ENCODE results near the gene FAM3B. TPM values are rescaled to one million over a fixed set of nuclear protein-coding genes. Genes with fewer than 3 reads are reported as not detected.

FAM3B gene
- polyA plus RNA-seq, 1 donor from 2014 or later: not detected

DNA sequence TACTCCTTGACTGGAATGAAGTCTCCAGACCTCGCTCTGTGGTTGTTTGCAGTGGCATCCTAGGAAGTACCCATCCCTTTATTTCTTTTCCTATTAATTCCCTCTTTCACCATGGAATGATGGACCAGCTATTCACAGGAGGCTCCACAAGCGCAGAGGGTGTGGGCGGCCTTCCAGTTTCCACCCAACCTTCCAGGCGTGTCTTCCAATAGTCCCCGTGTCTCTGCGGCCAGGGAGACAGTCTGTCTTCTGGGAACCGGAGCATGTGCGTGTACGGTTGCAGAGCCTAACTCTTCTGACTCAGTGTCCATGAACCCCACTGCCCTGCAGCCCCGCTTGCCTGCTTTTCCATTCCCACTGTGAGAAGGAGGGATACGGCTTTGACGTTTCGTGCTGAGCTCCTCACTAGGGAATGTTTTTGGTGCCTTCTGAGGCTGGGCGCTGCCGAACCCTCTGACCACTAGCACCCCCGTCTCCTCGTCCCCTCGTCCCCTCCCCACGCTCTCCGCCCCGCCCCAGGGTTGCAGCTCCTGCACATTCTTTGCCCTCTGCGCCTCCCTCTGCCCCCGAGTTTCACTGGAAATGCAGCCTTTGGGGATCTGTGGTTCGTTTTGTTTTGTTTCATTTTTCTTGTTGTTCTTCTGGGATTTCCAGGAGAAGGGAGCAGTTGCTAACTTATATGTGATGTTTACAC is 26.3 kb upstream of the FAM3B start:
- no peaks in the 10 kb centered on the region for H3K9me2 ChIP-seq (ENCODE audit: insufficient read depth, low read length)
- no peak overlapping the region for H3K9ac ChIP-seq (ENCODE audit: low read length)
- H3K27ac ChIP-seq (ENCODE audit: low read length): no peak overlapping the region
- peaks cover 4% of the 10 kb centered on the region for H3K9me3 ChIP-seq (ENCODE audit: low read length)
- no peak overlapping the region for H3K4me2 ChIP-seq (ENCODE audit: low read length)
- H3K36me3 ChIP-seq (ENCODE audit: insufficient read depth, low read length): no peaks in the 10 kb centered on the region
- H3K4me3 ChIP-seq (ENCODE audit: low read length): no peak overlapping the region
- no peak overlapping the region for H2AFZ ChIP-seq (ENCODE audit: low read depth, low read length)
- TF ChIP-seq TAF1 (IDR thresholded peaks at IDR 0.05; ENCODE audit: low read depth) (no peak), POLR2AphosphoS5 (IDR thresholded peaks at IDR 0.05) (no peak), MXI1 (conservative IDR thresholded peaks at IDR 0.05; ENCODE audit: poor library complexity, severe bottlenecking) (no peak), SMC3 (conservative IDR thresholded peaks at IDR 0.05; ENCODE audit: poor library complexity) (no peak), EZH2 (IDR thresholded peaks at IDR 0.05; ENCODE audit: borderline replicate concordance, insufficient read depth, low read length, poor library complexity, severe bottlenecking) (no peak), RAD21 (conservative IDR thresholded peaks at IDR 0.05) (no peak), EP300 (conservative IDR thresholded peaks at IDR 0.05; ENCODE audit: poor library complexity, severe bottlenecking) (no peak)
- TF ChIP-seq, protein P1, sequence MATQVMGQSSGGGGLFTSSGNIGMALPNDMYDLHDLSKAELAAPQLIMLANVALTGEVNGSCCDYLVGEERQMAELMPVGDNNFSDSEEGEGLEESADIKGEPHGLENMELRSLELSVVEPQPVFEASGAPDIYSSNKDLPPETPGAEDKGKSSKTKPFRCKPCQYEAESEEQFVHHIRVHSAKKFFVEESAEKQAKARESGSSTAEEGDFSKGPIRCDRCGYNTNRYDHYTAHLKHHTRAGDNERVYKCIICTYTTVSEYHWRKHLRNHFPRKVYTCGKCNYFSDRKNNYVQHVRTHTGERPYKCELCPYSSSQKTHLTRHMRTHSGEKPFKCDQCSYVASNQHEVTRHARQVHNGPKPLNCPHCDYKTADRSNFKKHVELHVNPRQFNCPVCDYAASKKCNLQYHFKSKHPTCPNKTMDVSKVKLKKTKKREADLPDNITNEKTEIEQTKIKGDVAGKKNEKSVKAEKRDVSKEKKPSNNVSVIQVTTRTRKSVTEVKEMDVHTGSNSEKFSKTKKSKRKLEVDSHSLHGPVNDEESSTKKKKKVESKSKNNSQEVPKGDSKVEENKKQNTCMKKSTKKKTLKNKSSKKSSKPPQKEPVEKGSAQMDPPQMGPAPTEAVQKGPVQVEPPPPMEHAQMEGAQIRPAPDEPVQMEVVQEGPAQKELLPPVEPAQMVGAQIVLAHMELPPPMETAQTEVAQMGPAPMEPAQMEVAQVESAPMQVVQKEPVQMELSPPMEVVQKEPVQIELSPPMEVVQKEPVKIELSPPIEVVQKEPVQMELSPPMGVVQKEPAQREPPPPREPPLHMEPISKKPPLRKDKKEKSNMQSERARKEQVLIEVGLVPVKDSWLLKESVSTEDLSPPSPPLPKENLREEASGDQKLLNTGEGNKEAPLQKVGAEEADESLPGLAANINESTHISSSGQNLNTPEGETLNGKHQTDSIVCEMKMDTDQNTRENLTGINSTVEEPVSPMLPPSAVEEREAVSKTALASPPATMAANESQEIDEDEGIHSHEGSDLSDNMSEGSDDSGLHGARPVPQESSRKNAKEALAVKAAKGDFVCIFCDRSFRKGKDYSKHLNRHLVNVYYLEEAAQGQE (IDR thresholded peaks at IDR 0.05; ENCODE audit: borderline replicate concordance): no peak
- TF ChIP-seq, protein P2, sequence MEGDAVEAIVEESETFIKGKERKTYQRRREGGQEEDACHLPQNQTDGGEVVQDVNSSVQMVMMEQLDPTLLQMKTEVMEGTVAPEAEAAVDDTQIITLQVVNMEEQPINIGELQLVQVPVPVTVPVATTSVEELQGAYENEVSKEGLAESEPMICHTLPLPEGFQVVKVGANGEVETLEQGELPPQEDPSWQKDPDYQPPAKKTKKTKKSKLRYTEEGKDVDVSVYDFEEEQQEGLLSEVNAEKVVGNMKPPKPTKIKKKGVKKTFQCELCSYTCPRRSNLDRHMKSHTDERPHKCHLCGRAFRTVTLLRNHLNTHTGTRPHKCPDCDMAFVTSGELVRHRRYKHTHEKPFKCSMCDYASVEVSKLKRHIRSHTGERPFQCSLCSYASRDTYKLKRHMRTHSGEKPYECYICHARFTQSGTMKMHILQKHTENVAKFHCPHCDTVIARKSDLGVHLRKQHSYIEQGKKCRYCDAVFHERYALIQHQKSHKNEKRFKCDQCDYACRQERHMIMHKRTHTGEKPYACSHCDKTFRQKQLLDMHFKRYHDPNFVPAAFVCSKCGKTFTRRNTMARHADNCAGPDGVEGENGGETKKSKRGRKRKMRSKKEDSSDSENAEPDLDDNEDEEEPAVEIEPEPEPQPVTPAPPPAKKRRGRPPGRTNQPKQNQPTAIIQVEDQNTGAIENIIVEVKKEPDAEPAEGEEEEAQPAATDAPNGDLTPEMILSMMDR (IDR thresholded peaks at IDR 0.05; ENCODE audit: poor library complexity, severe bottlenecking): no peak
- H3F3A ChIP-seq (ENCODE audit: insufficient read depth, low read length, poor library complexity, severe bottlenecking): no peaks in the 10 kb centered on the region
- no peaks in the 10 kb centered on the region for H4K20me1 ChIP-seq (ENCODE audit: insufficient read depth)
- no peaks in the 10 kb centered on the region for H3K79me2 ChIP-seq (replicated peaks; ENCODE audit: insufficient read depth, low read length)
- no peaks in the 10 kb centered on the region for H3K27me3 ChIP-seq (ENCODE audit: insufficient read depth, low read depth, low read length)

DNA sequence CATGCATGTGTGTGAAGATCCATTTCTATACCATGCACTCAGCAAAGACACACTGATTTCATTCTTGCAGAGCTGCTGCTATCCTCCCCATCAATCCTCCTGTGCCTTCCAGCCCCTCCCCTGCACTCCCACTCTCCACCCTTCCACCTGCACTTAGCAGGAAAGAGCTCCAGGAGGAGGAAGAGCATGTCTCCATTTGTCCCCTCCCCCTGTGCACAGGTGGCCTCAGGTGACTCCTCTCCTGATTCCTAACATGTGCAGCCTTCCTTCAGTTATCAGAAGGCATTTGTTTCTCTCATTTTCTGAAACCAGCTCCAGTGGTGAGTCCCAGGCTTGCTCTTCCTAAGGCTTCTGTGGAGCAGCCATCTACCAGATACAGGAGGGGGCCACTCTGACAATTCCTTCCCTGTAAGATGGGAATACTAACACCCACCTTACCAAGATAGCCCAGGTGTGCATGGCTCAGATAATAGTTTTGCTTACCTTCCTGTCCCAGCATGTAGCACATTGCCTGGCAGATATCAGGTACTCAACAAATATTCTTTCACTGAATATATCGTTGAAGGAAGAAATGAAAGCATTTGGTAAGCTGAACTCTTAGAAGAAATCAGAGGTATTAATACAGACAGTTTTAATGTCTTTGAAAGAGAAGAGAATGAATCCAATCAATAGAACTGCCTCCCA is 21.9 kb upstream of the FAM3B start:
- TF ChIP-seq, protein P2 (IDR thresholded peaks at IDR 0.05; ENCODE audit: poor library complexity, severe bottlenecking): no peak
- TF ChIP-seq POLR2AphosphoS5 (IDR thresholded peaks at IDR 0.05) (no peak), MXI1 (conservative IDR thresholded peaks at IDR 0.05; ENCODE audit: poor library complexity, severe bottlenecking) (no peak)
- H3K27ac ChIP-seq (ENCODE audit: low read length): no peak overlapping the region
- H3K4me3 ChIP-seq (ENCODE audit: low read length): no peak overlapping the region
- H3K9me3 ChIP-seq (ENCODE audit: low read length): peaks cover 4% of the 10 kb centered on the region
- no peak overlapping the region for H2AFZ ChIP-seq (ENCODE audit: low read depth, low read length)
- H3K27me3 ChIP-seq (ENCODE audit: insufficient read depth, low read depth, low read length): no peaks in the 10 kb centered on the region
- H3K9me2 ChIP-seq (ENCODE audit: insufficient read depth, low read length): no peaks in the 10 kb centered on the region
- no peaks in the 10 kb centered on the region for H3F3A ChIP-seq (ENCODE audit: insufficient read depth, low read length, poor library complexity, severe bottlenecking)
- no peak overlapping the region for H3K9ac ChIP-seq (ENCODE audit: low read length)
- no peaks in the 10 kb centered on the region for H3K36me3 ChIP-seq (ENCODE audit: insufficient read depth, low read length)
- H4K20me1 ChIP-seq (ENCODE audit: insufficient read depth): no peaks in the 10 kb centered on the region
- no peaks in the 10 kb centered on the region for H3K79me2 ChIP-seq (replicated peaks; ENCODE audit: insufficient read depth, low read length)
- H3K4me2 ChIP-seq (ENCODE audit: low read length): no peak overlapping the region
